HUES64 (cell line): ENCODE results near the gene IGF2BP1. TPM values are rescaled to one million over a fixed set of nuclear protein-coding genes. Genes with fewer than 3 reads are reported as not detected.

ENCODE experiments used
- H3K27ac ChIP-seq: 2 replicates; pipeline ENCODE4 v1.7.0; 2013; ENCODE audit warnings: low read depth, low read length, inconsistent platforms
- H3K27me3 ChIP-seq: 2 replicates; pipeline ENCODE4 v1.6.1; 2013; ENCODE audit warnings: mild to moderate bottlenecking, low read length; ENCODE audit not compliant: insufficient read depth
- H3K36me3 ChIP-seq: 2 replicates; pipeline ENCODE4 v1.6.1; 2013; ENCODE audit warnings: mild to moderate bottlenecking, low read length; ENCODE audit not compliant: insufficient read depth
- H3K4me1 ChIP-seq: 2 replicates; pipeline ENCODE4 v1.6.1; 2013; ENCODE audit warnings: mild to moderate bottlenecking, low read length, moderate library complexity; ENCODE audit not compliant: insufficient read depth
- H3K4me3 ChIP-seq: 2 replicates; pipeline ENCODE4 v1.5.1; 2013; ENCODE audit warnings: mild to moderate bottlenecking, low read length, moderate library complexity
- H3K9ac ChIP-seq: 2 replicates; pipeline ENCODE4 v1.6.1; 2013; ENCODE audit warnings: mild to moderate bottlenecking, low read depth, low read length
- H3K9me3 ChIP-seq: 2 replicates; pipeline ENCODE4 v1.6.1; 2013; ENCODE audit warnings: low read depth, low read length; ENCODE audit not compliant: insufficient read depth
- whole genome bisulfite sequencing: fragments of 150-250, 120-280 bp; methylation state at CpG from one replicate; pipeline ENCODE4 v1.1.7; 2013; ENCODE audit warnings: missing lambda C conversion rate; 5-methylcytosine and 5-hydroxymethylcytosine counted together
- polyA plus RNA-seq, 2 experiments: library from polyadenylated mRNA; stranded (reverse); fragments of 50-300 nt; gene quantifications; one replicate each; pipeline ENCODE4 v1.2.3, GENCODE V29; 2013

Gene IGF2BP1
- 127 TPM for polyA plus RNA-seq (2013, experiment 1 of 2)
- polyA plus RNA-seq (2013, experiment 2 of 2): 130 TPM

DNA sequence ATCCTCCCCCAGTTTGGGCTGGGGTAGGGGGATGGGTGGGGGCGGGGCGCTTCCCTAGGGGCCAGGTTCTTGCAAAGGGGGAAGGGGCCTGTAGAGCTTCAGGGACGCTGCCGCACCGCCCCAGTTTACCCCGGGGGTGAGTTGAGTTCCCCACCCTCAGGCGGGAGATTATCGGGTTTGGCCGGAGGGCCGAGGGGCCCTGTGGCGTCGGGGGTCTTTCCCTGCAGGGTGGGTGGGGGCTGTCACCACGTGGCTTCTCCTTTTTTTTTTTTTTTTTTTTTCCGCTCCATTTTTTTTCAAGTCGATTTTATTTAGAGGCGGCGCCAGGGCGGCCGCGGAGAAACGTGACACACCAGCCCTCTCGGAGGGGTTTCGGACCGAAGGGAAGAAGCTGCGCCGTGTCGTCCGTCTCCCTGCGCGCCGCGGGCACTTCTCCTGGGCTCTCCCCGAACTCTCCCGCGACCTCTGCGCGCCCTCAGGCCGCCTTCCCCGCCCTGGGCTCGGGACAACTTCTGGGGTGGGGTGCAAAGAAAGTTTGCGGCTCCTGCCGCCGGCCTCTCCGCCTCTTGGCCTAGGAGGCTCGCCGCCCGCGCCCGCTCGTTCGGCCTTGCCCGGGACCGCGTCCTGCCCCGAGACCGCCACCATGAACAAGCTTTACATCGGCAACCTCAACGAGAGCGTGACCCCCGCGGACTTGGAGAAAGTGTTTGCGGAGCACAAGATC, at the start of gene IGF2BP1:
Gene IGF2BP1, plus strand, starts transcription at position 283 of the 724 bp plus-strand sequence. Its CDS starts 361 bp downstream, at position 644.
- H3K9me3 ChIP-seq: no peaks in the 10 kb centered on the region
- peak within 1 kb of the TSS; percentile 99 for H3K4me3 ChIP-seq
- WGBS: under 1% methylated on average over 60 of the region's 62 CpGs
- H3K4me1 ChIP-seq: peaks cover 42% of the 10 kb centered on the region
- H3K9ac ChIP-seq: peak within 1 kb of the TSS; percentile 100
- peaks cover 25% of the 10 kb centered on the region for H3K36me3 ChIP-seq
- H3K27ac ChIP-seq: peak within 1 kb of the TSS; percentile 100
- no peaks in the 10 kb centered on the region for H3K27me3 ChIP-seq

DNA sequence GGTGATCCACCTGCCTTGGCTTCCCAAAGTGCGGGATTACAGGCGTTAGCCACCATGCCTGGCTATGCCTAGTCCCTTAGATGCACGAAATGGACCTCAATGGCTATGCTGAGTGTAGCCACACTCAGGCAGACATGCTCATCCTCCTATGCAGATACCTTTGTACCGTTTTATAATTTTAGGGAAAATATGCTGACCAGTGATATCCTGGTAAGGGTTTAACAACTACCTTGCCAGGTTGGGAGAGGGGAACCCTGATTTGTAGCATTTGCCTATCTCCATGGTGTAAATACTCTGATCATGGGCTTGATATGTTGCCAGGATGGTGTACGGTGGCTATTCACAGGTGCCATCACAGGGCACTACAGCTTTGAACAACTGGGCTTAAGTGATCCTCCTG, 45.6 kb upstream of the IGF2BP1 start:
- Histone ChIP-seq H3K4me1 (peaks cover 7% of the 10 kb centered on the region; the same call in 1 of the 2 replicates), H3K4me3 (no peak overlapping the region), H3K27me3 (no peaks in the 10 kb centered on the region), H3K9ac (no peak overlapping the region), H3K27ac (no peak overlapping the region), H3K9me3 (no peaks in the 10 kb centered on the region), H3K36me3 (no peaks in the 10 kb centered on the region)
- 94% methylated on average over 5 of the region's 5 CpGs for WGBS

DNA sequence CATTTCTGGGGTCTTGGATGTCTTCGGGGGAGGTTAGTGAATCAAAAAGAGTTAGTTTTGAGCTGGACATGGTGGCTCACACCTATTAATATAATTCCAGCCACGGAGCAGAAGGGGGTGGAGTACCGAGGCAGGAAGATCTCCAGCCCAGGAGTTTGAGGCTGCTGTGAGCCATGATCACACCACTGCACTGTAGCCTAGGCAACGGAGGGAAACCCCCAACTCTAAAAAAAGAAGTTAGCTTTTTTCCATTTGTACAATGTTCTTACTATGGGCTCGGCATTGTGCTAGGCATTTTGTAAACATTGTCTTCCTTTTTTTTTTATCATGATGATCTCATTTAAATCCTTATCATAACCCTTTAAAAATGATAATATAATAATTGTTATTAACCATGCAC, 44.3 kb upstream of the IGF2BP1 start:
- WGBS: 81% methylated on average over 5 of the region's 5 CpGs
- no peak overlapping the region for H3K4me3 ChIP-seq
- H3K9me3 ChIP-seq: no peaks in the 10 kb centered on the region
- no peak overlapping the region for H3K9ac ChIP-seq
- no peaks in the 10 kb centered on the region for H3K36me3 ChIP-seq
- H3K4me1 ChIP-seq: peaks cover 7% of the 10 kb centered on the region; the same call in 1 of the 2 replicates
- H3K27me3 ChIP-seq: no peaks in the 10 kb centered on the region
- no peak overlapping the region for H3K27ac ChIP-seq

DNA sequence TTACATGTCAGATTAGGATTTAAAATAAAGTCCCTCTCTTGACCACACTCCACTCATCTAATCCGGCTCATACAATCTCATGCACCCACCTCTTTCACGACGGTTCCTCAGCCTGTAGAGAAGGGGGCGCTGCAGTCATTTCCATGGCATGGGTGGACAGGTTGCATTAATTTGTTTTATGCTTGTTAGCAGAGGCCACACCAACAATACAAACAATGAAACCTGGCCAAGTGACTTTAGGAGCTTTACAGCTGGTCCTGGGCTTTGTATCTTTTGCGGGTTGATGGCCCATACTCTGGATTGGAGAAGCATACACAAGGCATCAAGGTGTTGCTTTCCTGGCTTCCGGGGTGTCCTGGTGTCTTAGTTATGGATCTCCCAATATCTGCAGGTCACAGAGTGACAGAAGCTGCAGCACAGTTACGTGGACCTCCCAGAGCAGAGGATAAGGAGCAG, 42.9 kb upstream of the IGF2BP1 start:
- H3K4me1 ChIP-seq: peaks cover 7% of the 10 kb centered on the region; the same call in 1 of the 2 replicates
- WGBS: 45% methylated on average over 7 of the region's 7 CpGs
- no peak overlapping the region for H3K4me3 ChIP-seq
- no peak overlapping the region for H3K9ac ChIP-seq
- H3K27me3 ChIP-seq: no peaks in the 10 kb centered on the region
- H3K9me3 ChIP-seq: no peaks in the 10 kb centered on the region
- no peaks in the 10 kb centered on the region for H3K36me3 ChIP-seq
- no peak overlapping the region for H3K27ac ChIP-seq

- H3K36me3 ChIP-seq: no peaks in the 10 kb centered on the region
- peak overlapping the region; percentile 12; the same call in 1 of the 2 replicates for H3K4me3 ChIP-seq
- H3K9ac ChIP-seq: peak overlapping the region; percentile 17; the same call in 1 of the 2 replicates
- 42% methylated on average over 11 of the region's 11 CpGs for WGBS
- no peaks in the 10 kb centered on the region for H3K27me3 ChIP-seq
- H3K27ac ChIP-seq: no peak overlapping the region; the same call in 1 of the 2 replicates
- H3K4me1 ChIP-seq: peaks cover 18% of the 10 kb centered on the region
- H3K9me3 ChIP-seq: no peaks in the 10 kb centered on the region
Observed at GRCh38 chr17:48960834-48961515, 36.2 kb upstream of the IGF2BP1 start.

GRCh38 chr17:48961516-48962233, 35.5 kb upstream of the IGF2BP1 start:
- no peaks in the 10 kb centered on the region for H3K36me3 ChIP-seq
- no peak overlapping the region for H3K27ac ChIP-seq
- no peak overlapping the region; the same call in 1 of the 2 replicates for H3K9ac ChIP-seq
- H3K4me3 ChIP-seq: 0 out of 2 replicates have a peak overlapping the region, but pooled peaks have one; percentile 12
- no peaks in the 10 kb centered on the region for H3K27me3 ChIP-seq
- WGBS: 27% methylated on average over 9 of the region's 10 CpGs
- H3K9me3 ChIP-seq: no peaks in the 10 kb centered on the region
- H3K4me1 ChIP-seq: peaks cover 18% of the 10 kb centered on the region

GRCh38 chr17:48970224-48970623, 27.0 kb upstream of the IGF2BP1 start:
- WGBS: 68% methylated on average over 4 of the region's 4 CpGs
- Histone ChIP-seq H3K4me3 (no peak overlapping the region), H3K9me3 (no peaks in the 10 kb centered on the region), H3K36me3 (no peaks in the 10 kb centered on the region), H3K27me3 (no peaks in the 10 kb centered on the region), H3K4me1 (peaks cover 31% of the 10 kb centered on the region), H3K27ac (no peak overlapping the region), H3K9ac (no peak overlapping the region)

DNA sequence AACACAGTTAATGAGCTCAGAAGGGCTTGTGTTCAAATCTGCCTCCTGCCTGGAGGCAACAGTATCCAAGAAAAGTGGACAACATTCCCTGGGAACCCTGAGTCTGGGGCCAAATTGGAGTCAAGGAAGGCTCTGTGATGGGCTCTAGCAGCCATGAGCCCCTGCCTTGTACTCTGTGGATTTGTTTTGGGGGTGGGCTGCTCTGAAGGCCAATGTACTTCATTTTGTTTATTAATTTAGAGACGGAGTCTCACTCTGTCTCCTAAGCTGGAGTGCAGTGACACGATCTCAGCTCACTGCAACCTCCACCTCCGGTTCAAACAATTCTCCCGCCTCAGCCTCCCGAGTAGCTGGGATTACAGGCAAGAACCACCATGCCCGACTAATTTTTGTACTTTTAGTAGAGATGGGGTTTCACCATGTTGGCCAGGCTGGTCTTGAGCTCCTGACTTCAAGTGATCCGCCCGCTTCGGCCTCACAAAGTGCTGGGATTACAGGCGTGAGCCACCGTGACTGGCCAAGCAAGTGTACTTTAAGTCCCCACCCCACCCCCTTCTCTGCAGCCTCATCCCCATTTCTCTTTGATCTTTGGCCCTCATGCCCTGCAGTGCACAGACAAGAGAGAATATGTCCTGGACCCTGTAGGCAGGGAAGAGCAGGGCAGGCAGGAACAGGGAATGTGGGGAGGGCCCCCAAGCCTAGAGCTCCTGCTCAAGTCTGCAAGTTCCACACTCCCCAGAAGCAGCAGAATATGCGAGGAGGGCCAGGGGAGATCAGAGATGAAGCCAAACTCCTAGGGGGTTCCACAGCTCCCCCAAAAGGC, 26.1 kb upstream of the IGF2BP1 start:
- H3K4me3 ChIP-seq: no peak overlapping the region
- peaks cover 31% of the 10 kb centered on the region for H3K4me1 ChIP-seq
- H3K27me3 ChIP-seq: no peaks in the 10 kb centered on the region
- WGBS: 74% methylated on average over 12 of the region's 12 CpGs
- H3K36me3 ChIP-seq: no peaks in the 10 kb centered on the region
- H3K27ac ChIP-seq: peak overlapping the region; percentile 50; the same call in 1 of the 2 replicates
- H3K9ac ChIP-seq: no peak overlapping the region
- H3K9me3 ChIP-seq: no peaks in the 10 kb centered on the region

- WGBS: 70% methylated on average over 7 of the region's 7 CpGs
- Histone ChIP-seq H3K9ac (no peak overlapping the region), H3K27ac (peak overlapping the region; percentile 53)
Observed at GRCh38 chr17:48972749-48973097, 24.5 kb upstream of the IGF2BP1 start.

DNA sequence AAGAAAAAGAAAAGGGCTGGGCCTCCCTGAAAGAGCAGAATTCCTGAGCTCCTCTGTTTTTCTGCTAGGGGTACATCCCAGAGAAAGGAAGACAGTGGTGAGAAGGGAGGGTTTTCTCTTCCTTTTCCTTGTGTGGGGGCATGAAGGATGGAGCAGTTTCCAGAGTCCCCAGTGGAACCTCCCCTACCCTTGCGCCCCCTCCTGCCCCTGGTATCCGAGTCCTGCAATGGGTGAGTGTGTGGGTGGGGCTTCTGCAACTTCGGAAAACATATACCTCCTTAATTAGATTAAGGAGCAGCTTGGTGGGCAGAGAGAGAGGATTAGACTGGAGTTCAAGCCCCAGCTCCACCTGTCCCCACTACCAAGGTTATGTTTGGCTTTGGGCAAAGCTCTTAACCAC, 23.4 kb upstream of the IGF2BP1 start:
- Histone ChIP-seq H3K4me1 (peaks cover 31% of the 10 kb centered on the region), H3K9me3 (no peaks in the 10 kb centered on the region), H3K27me3 (no peaks in the 10 kb centered on the region), H3K27ac (no peak overlapping the region), H3K4me3 (no peak overlapping the region), H3K36me3 (no peaks in the 10 kb centered on the region), H3K9ac (no peak overlapping the region)
- WGBS: no CpG with 5 or more reads among the region's 3 CpGs

More at GRCh38 chr17:48972749-48973097, 24.5 kb upstream of the IGF2BP1 start:
- H3K4me1 ChIP-seq: peaks cover 31% of the 10 kb centered on the region
- H3K9me3 ChIP-seq: no peaks in the 10 kb centered on the region
- no peaks in the 10 kb centered on the region for H3K27me3 ChIP-seq
- H3K4me3 ChIP-seq: no peak overlapping the region
- H3K36me3 ChIP-seq: no peaks in the 10 kb centered on the region
